ENCODE measurements around the gene TOP2A.

Gene TOP2A

GRCh38 chr17:40347319-40348135 lies 70.2 kb downstream of the TOP2A start:
- H3K9me3 ChIP-seq (ENCODE audit: control insufficient read depth, insufficient read depth, low read depth, low read length): no peaks in the 10 kb centered on the region
- peaks cover 75% of the 10 kb centered on the region for H3K27me3 ChIP-seq (ENCODE audit: control insufficient read depth, insufficient read depth, low read length)
- H3K9ac ChIP-seq (ENCODE audit: low read length): peak overlapping the region; percentile 10
- H3K27ac ChIP-seq (ENCODE audit: low read depth, low read length): no peak overlapping the region
- peak overlapping the region; percentile 32 for H3K4me3 ChIP-seq (ENCODE audit: low read depth, low read length)
- H3K4me1 ChIP-seq (ENCODE audit: control insufficient read depth, insufficient read depth, low read length): peaks cover 78% of the 10 kb centered on the region
- H3K36me3 ChIP-seq (ENCODE audit: control insufficient read depth, insufficient read depth, low read length): peaks cover 8% of the 10 kb centered on the region; the same call in 1 of the 2 replicates

DNA sequence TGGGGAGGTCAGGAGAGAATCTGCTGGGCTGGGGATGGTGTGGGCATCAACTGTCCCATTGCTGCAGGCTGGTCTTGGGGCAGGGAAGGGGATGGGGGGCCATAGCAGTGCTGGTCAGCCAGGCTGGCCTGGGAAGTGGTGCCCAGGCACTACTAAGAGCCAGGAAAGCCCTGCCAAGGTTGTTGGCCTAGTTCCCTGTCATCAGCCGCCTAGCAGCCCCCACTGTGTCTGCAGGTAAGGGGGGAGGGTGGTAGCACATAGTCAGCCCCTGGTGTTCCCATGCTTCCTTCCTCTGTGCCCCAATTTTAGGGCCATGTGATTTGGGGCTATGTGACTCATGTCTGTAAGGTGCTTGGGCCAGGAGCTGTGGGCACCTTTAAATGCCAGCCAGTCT lies 70.9 kb downstream of the TOP2A start:
- no peaks in the 10 kb centered on the region for H3K9me3 ChIP-seq (ENCODE audit: control insufficient read depth, insufficient read depth, low read depth, low read length)
- peaks cover 75% of the 10 kb centered on the region for H3K27me3 ChIP-seq (ENCODE audit: control insufficient read depth, insufficient read depth, low read length)
- H3K4me3 ChIP-seq (ENCODE audit: low read depth, low read length): peak overlapping the region; percentile 13; the same call in 1 of the 2 replicates
- peaks cover under 1% of the 10 kb centered on the region; the same call in 1 of the 2 replicates for H3K36me3 ChIP-seq (ENCODE audit: control insufficient read depth, insufficient read depth, low read length)
- peak overlapping the region; percentile 10 for H3K9ac ChIP-seq (ENCODE audit: low read length)
- peaks cover 72% of the 10 kb centered on the region for H3K4me1 ChIP-seq (ENCODE audit: control insufficient read depth, insufficient read depth, low read length)
- H3K27ac ChIP-seq (ENCODE audit: low read depth, low read length): no peak overlapping the region

DNA sequence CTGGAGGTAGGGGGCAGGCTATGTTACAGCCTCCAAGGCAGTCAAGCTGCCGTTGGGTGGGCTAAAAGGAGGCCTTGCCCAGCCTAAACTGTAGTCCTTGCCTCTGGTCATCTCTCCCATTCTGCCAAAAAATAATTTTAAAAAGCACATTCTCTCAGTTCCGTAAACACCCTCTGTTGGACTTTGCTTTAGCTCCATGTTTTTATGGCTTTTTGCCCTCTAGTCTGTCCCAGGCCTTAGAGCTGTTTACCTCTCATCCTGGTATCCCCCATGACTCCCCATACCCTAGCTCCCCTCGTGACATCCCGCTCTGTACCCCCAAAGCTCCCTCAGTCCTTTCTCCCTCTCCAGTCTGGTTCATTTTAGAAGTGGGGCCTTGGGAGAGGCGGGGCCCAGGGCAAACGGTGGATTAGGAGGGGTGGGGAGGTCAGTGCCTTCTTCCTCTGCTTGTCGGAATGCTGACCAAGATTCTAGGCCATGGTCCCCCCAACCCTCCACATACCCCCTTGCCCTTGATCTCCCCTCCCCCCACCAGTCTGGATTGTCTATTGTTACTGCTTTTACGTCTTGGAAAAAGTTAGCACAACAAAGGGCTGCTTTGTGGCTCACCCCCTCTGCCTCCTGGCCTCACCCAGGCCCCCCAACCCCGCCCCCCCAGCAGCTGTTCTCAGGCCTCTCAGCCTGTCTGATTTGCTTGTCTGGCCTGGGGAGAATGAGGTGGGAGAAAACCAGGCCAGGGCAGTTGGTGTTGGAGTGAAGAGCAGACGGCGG lies 71.5 kb downstream of the TOP2A start:
- Histone ChIP-seq H3K9ac (ENCODE audit: low read length) (peak overlapping the region; percentile 76), H3K27ac (ENCODE audit: low read depth, low read length) (no peak overlapping the region), H3K27me3 (ENCODE audit: control insufficient read depth, insufficient read depth, low read length) (peaks cover 74% of the 10 kb centered on the region), H3K9me3 (ENCODE audit: control insufficient read depth, insufficient read depth, low read depth, low read length) (no peaks in the 10 kb centered on the region), H3K4me1 (ENCODE audit: control insufficient read depth, insufficient read depth, low read length) (peaks cover 66% of the 10 kb centered on the region), H3K36me3 (ENCODE audit: control insufficient read depth, insufficient read depth, low read length) (no peaks in the 10 kb centered on the region; the same call in 1 of the 2 replicates), H3K4me3 (ENCODE audit: low read depth, low read length) (peak overlapping the region; percentile 88)

DNA sequence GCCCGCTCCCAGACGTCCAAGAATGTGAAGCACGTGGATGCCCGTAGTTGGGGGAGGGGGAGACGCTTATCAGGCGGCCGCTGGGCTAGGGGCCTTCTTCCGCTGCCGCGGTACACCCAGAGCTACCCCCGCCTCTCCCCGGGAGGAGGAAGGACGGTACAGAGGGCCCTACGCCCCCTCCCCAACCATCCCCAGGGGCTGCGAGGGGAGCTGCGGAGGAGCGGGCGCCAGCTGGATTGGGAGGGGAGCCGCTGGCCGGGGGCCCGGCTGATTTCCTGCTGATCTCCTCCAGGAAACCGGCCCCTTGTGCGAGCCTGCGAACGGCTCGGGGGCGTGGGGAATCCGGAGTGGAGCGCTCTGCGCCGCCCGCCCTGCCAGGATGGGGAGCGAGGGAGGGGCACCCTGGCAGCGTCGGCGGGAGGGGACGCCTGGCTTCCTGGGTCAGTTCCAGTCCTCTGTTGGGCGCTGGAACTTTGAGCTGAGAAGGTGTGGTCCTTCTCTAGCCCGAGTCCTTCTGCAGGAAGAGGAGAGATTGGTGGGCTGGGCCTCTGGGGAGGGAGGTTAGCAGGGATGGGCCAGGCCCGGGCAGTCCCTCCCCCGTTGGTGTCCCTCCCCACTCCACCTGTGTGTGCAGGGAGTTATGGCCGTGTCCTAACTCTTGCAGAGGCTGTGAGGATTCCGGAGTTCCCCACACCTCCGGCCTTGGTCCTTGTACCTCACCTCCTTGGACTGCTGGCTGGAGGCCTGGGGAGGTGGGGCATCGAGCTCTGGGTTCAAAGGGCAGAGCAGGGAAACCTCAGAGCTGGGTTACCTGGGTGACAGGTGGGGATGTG lies 72.3 kb downstream of the TOP2A start:
- Histone ChIP-seq H3K4me3 (ENCODE audit: low read depth, low read length) (peak overlapping the region; percentile 88), H3K27ac (ENCODE audit: low read depth, low read length) (peak overlapping the region; percentile 74; the same call in 1 of the 2 replicates), H3K9ac (ENCODE audit: low read length) (peak overlapping the region; percentile 76), H3K9me3 (ENCODE audit: control insufficient read depth, insufficient read depth, low read depth, low read length) (no peaks in the 10 kb centered on the region), H3K4me1 (ENCODE audit: control insufficient read depth, insufficient read depth, low read length) (peaks cover 65% of the 10 kb centered on the region), H3K27me3 (ENCODE audit: control insufficient read depth, insufficient read depth, low read length) (peaks cover 81% of the 10 kb centered on the region), H3K36me3 (ENCODE audit: control insufficient read depth, insufficient read depth, low read length) (no peaks in the 10 kb centered on the region; the same call in 1 of the 2 replicates)

DNA sequence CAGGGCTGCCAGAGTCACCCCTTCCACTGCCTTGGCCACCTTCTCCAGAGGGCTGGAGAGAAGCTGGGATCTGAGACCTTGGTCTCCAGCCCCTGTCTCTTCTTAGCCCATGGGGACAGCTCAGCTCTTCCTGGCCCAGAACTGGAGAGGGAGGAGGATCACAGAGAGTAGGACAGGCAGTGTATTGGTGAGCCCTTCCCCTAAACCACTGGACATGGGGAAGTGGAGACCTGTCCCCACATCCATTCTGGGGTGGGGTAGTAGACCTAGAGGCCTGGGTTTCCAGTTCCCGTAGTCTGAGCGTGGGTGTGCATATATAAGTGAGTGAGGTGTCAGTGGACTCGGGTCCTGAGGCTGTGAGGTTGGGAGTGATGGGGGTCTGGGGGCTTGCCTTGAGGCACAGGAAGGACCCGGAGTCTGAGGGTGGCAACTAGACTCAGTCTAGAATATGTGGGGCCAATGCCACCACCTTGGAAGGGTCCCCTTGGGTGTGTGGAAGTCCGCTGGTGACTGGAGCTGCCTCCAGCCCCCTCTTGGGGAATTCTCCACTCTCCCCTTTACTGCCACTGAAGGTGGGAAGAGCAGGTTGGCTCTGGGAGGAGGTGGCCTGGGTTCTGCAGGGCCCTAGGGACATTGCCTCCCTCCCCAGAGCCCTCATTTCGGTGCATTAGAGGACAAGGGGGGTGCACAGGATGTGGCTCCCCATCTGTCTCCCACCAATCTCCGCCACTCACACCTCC lies 73.1 kb downstream of the TOP2A start:
- H3K36me3 ChIP-seq (ENCODE audit: control insufficient read depth, insufficient read depth, low read length): no peaks in the 10 kb centered on the region
- H3K9me3 ChIP-seq (ENCODE audit: control insufficient read depth, insufficient read depth, low read depth, low read length): no peaks in the 10 kb centered on the region
- peaks cover 60% of the 10 kb centered on the region for H3K4me1 ChIP-seq (ENCODE audit: control insufficient read depth, insufficient read depth, low read length)
- peak overlapping the region; percentile 76 for H3K9ac ChIP-seq (ENCODE audit: low read length)
- H3K4me3 ChIP-seq (ENCODE audit: low read depth, low read length): peak overlapping the region; percentile 88
- H3K27ac ChIP-seq (ENCODE audit: low read depth, low read length): peak overlapping the region; percentile 74; the same call in 1 of the 2 replicates
- H3K27me3 ChIP-seq (ENCODE audit: control insufficient read depth, insufficient read depth, low read length): peaks cover 81% of the 10 kb centered on the region

DNA sequence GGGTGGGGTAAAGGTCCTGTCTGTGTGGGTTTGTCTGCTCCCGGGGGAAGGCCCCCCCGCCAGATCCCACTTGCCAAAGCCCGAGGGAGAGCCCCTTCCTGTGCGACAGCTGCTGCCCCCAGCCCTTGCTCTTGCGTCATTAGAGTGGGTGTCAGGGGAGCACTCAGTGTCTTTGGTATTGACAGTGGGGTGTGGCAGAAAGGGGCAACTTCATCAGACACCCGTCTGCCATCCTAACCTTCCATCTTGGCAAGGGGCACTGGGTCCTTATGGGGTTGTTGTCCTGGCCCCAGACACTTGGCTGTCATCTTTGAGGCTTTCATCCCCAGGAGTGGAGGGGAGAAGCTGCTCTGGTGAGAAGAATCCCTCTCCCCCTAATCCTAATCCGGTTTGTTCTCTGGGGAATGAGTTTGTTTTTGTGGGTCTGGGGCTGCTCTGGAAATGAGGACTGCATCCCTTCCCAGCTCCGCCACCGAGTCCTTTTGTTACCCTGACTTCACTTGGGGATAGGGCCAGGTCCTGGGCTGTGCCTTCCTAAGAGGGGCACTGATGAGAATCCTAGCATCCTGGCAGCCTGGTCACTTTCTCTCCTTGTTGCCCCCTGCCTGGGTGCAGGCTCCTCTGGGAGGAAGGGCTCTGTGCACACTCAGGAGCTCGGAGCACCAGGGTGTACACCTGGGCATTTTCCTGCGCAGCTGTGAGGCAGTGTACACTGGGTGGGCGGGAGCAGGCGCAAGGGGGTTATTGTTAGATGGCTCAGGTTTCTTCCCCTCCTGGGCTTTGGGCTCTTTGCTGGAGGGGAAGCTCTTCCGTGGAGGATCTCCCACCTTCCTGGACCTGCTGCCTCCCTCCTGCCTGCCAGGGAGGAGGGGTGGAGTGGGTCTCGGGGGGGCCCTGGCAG lies 74.2 kb downstream of the TOP2A start:
- Histone ChIP-seq H3K9ac (ENCODE audit: low read length) (peak overlapping the region; percentile 76), H3K27me3 (ENCODE audit: control insufficient read depth, insufficient read depth, low read length) (peaks cover 77% of the 10 kb centered on the region), H3K36me3 (ENCODE audit: control insufficient read depth, insufficient read depth, low read length) (no peaks in the 10 kb centered on the region), H3K4me1 (ENCODE audit: control insufficient read depth, insufficient read depth, low read length) (peaks cover 59% of the 10 kb centered on the region), H3K4me3 (ENCODE audit: low read depth, low read length) (peak overlapping the region; percentile 88), H3K27ac (ENCODE audit: low read depth, low read length) (no peak overlapping the region), H3K9me3 (ENCODE audit: control insufficient read depth, insufficient read depth, low read depth, low read length) (no peaks in the 10 kb centered on the region)

DNA sequence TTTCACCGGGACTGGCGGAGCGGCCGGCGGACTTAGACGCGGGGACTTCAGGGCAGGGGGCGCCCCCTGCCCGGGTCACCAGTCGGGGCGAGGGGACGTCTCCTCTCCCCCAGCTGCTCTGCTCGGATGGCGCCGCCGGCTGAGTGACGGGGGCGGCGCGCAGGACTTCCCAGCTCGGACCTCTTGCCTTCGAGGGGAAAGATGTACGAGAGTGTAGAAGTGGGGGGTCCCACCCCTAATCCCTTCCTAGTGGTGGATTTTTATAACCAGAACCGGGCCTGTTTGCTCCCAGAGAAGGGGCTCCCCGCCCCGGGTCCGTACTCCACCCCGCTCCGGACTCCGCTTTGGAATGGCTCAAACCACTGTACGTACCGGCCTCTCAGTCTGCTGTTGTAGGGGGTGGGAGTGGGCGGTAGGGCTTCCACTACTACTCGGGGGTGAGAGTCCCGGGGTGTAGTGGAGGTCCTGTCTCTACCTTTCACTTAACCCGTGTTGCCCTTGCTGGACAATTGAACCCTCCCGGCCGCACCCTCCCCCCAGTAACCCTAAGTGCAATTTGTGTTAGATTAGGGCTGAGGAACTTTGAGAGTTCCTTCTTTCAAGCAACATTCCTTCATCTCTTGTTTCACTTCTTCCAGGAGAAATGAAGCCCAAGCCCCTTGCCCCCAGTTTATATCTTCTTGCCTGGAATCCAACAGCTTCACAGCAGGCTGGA lies 75.0 kb downstream of the TOP2A start:
- H3K4me3 ChIP-seq (ENCODE audit: low read depth, low read length): peak overlapping the region; percentile 88
- H3K27me3 ChIP-seq (ENCODE audit: control insufficient read depth, insufficient read depth, low read length): peaks cover 77% of the 10 kb centered on the region
- H3K9me3 ChIP-seq (ENCODE audit: control insufficient read depth, insufficient read depth, low read depth, low read length): no peaks in the 10 kb centered on the region
- peaks cover 51% of the 10 kb centered on the region for H3K4me1 ChIP-seq (ENCODE audit: control insufficient read depth, insufficient read depth, low read length)
- peak overlapping the region; percentile 76 for H3K9ac ChIP-seq (ENCODE audit: low read length)
- no peaks in the 10 kb centered on the region for H3K36me3 ChIP-seq (ENCODE audit: control insufficient read depth, insufficient read depth, low read length)
- peak overlapping the region; percentile 49; the same call in 1 of the 2 replicates for H3K27ac ChIP-seq (ENCODE audit: low read depth, low read length)

DNA sequence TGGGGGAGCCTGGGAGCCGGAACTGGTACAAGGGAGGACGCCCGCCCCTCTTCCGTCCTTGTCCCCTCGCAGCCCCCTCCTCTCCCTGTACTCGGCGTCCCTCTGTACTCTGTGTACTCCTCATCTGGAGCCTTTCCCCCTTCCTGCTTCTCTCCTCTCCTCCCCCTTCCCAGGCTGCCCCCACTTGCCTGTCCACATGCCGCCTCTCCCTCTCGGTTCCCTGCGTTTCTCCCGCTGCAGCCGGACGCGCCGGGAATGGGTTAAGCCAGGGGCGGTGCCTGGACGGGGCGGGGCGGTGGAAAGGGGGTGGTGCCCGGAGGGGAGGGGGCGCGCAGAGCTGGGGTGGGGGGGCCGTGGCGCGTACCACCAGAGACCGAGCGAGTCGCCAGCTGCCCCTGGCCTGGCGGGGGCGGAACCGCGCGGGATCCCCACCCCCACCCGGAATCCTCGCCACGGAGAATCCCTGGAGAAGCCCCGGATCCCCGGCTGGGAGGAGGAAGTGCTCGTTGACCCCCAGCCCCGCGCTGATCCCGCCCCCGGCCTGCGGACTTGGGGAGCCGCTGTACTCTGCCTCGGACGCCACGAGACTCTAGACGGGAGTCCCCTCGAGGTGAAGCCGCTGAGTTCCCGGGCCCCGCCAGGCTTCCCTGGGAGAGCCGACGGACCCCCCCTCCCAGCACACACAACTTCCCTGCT lies 75.7 kb downstream of the TOP2A start:
- Histone ChIP-seq H3K4me1 (ENCODE audit: control insufficient read depth, insufficient read depth, low read length) (peaks cover 45% of the 10 kb centered on the region), H3K4me3 (ENCODE audit: low read depth, low read length) (peak overlapping the region; percentile 88), H3K27me3 (ENCODE audit: control insufficient read depth, insufficient read depth, low read length) (peaks cover 79% of the 10 kb centered on the region), H3K9me3 (ENCODE audit: control insufficient read depth, insufficient read depth, low read depth, low read length) (no peaks in the 10 kb centered on the region), H3K27ac (ENCODE audit: low read depth, low read length) (peak overlapping the region; percentile 49; the same call in 1 of the 2 replicates), H3K36me3 (ENCODE audit: control insufficient read depth, insufficient read depth, low read length) (no peaks in the 10 kb centered on the region), H3K9ac (ENCODE audit: low read length) (peak overlapping the region; percentile 76)

Measured in HUES6 (cell line).